ENCODE data around the gene IL2RA. TPM values are rescaled to one million over a fixed set of nuclear protein-coding genes. Genes with fewer than 3 reads are reported as not detected.
A peak's percentile ranks its signal among the peaks of the same experiment; 100 is the strongest.
"Not testable (repeated sequence)": the region's sequence is repeated elsewhere in the genome, so short reads cannot be mapped to it uniquely, and the experiment has no call there.

The IL2RA gene
- total RNA-seq, 1 experiment from 2014 or later: not detected

DNA sequence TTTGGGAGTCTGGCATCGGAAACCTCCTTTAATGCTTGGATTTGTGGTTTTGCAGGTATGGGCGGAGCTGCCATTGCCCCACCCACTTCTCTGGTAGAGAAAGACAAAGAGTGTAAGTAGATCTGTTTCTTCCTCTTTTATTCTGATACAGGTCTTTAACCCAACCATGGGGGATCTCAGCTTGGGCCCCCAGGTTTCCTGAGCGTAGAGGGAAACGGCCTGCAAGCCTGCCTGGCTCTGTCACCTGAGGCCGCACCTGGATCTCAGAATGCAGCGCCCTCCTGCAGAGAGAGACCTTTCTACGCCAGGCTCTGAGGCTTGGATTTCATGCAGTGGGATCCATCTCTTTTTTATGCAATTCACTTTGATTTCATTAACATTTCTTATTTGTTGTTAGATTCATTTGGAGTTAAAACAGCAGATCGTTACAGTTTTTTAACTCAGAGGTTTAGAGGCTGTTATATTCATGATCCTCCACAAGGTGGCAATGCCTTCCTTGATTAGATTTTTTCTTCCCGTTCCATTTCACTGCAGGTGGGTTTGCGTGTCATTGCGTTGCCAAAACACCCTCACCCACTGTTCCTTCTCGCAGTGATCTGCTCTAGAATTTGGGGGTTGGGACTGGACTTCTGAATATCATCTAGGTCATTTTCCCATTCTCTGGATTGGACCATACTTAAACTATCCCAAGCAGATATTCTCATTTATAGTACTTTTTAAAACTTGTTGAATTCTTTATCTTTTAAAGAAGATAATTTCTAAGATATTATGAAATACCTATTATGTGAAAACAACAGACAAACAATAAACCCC is 46.7 kb upstream of the IL2RA start:
- peaks cover 14% of the 10 kb centered on the region for H3K4me1 Mint-ChIP-seq (ENCODE audit: low read depth, unreplicated experiment)
- intact Hi-C loops (cut with micrococcal nuclease; ENCODE audit: unreplicated experiment): loop anchor here (1.0 to 5.0 kb wide), 4 partner anchors 42 to 297 kb away; partner anchors contain the start of gene PFKFB3
- CTCF ChIA-PET: interaction anchor here (0.6 to 1.0 kb wide), 3 partner anchors 34 to 293 kb away, joined by 3 to 5 read pairs (median 3); partner anchors contain the start of gene PFKFB3
- no peaks in the 10 kb centered on the region for H3K9me3 Mint-ChIP-seq (ENCODE audit: low read depth, unreplicated experiment)
- H3K27ac Mint-ChIP-seq (ENCODE audit: unreplicated experiment): peak overlapping the region; percentile 60
- peaks cover 55% of the 10 kb centered on the region for H3K36me3 Mint-ChIP-seq (ENCODE audit: insufficient read depth, unreplicated experiment)
- peak; percentile 27 for DNase-seq
- no peaks in the 10 kb centered on the region for H3K27me3 Mint-ChIP-seq (ENCODE audit: unreplicated experiment)
- TF ChIP-seq, protein P1, sequence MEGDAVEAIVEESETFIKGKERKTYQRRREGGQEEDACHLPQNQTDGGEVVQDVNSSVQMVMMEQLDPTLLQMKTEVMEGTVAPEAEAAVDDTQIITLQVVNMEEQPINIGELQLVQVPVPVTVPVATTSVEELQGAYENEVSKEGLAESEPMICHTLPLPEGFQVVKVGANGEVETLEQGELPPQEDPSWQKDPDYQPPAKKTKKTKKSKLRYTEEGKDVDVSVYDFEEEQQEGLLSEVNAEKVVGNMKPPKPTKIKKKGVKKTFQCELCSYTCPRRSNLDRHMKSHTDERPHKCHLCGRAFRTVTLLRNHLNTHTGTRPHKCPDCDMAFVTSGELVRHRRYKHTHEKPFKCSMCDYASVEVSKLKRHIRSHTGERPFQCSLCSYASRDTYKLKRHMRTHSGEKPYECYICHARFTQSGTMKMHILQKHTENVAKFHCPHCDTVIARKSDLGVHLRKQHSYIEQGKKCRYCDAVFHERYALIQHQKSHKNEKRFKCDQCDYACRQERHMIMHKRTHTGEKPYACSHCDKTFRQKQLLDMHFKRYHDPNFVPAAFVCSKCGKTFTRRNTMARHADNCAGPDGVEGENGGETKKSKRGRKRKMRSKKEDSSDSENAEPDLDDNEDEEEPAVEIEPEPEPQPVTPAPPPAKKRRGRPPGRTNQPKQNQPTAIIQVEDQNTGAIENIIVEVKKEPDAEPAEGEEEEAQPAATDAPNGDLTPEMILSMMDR (IDR thresholded peaks at IDR 0.05; ENCODE audit: unreplicated experiment): peak; percentile 42
- BruUV-seq (replicated peaks): no TSS peak
- H3K4me3 Mint-ChIP-seq (ENCODE audit: low read depth, unreplicated experiment): no peak overlapping the region

- Mint-ChIP-seq H3K27ac (ENCODE audit: unreplicated experiment) (no peak overlapping the region), H3K36me3 (ENCODE audit: insufficient read depth, unreplicated experiment) (peaks cover 53% of the 10 kb centered on the region), H3K27me3 (ENCODE audit: unreplicated experiment) (no peaks in the 10 kb centered on the region), H3K4me1 (ENCODE audit: low read depth, unreplicated experiment) (peaks cover 14% of the 10 kb centered on the region), H3K4me3 (ENCODE audit: low read depth, unreplicated experiment) (no peak overlapping the region), H3K9me3 (ENCODE audit: low read depth, unreplicated experiment) (no peaks in the 10 kb centered on the region)
- intact Hi-C loops (cut with micrococcal nuclease; ENCODE audit: unreplicated experiment): loop anchor here (5.0 kb wide), 1 partner anchor 94 kb away; the partner anchor contains the start of gene PFKFB3
- CTCF ChIA-PET: interaction anchor here (0.6 to 1.0 kb wide), 3 partner anchors 34 to 294 kb away, joined by 3 to 5 read pairs (median 3); partner anchors contain the start of gene PFKFB3
- no peak for DNase-seq
- TF ChIP-seq, protein P1 (IDR thresholded peaks at IDR 0.05; ENCODE audit: unreplicated experiment): no peak
- BruUV-seq (replicated peaks): no TSS peak
Observed at GRCh38 chr10:6108072-6108471, 45.9 kb upstream of the IL2RA start.

GRCh38 chr10:6107616-6108015 is 45.4 kb upstream of the IL2RA start:
- not testable (repeated sequence) for H3K9me3 Mint-ChIP-seq (ENCODE audit: low read depth, unreplicated experiment); BruUV-seq (replicated peaks); DNase-seq; H3K27ac Mint-ChIP-seq (ENCODE audit: unreplicated experiment); H3K4me3 Mint-ChIP-seq (ENCODE audit: low read depth, unreplicated experiment); H3K27me3 Mint-ChIP-seq (ENCODE audit: unreplicated experiment)
- intact Hi-C loops (cut with micrococcal nuclease; ENCODE audit: unreplicated experiment): loop anchor here (5.0 kb wide), 1 partner anchor 95 kb away; the partner anchor contains the start of gene PFKFB3
- Mint-ChIP-seq H3K4me1 (ENCODE audit: low read depth, unreplicated experiment) (peaks cover 14% of the 10 kb centered on the region), H3K36me3 (ENCODE audit: insufficient read depth, unreplicated experiment) (peaks cover 52% of the 10 kb centered on the region)
- CTCF ChIA-PET: interaction anchor here (0.7 kb wide), 1 partner anchor 30 kb away, joined by 6 read pairs; no protein-coding TSS in a partner anchor

- intact Hi-C loops (cut with micrococcal nuclease; ENCODE audit: unreplicated experiment): no loop called here
- H3K36me3 Mint-ChIP-seq (ENCODE audit: insufficient read depth, unreplicated experiment): peaks cover 39% of the 10 kb centered on the region
- BruUV-seq (replicated peaks): no TSS peak
- TF ChIP-seq, protein P1 (IDR thresholded peaks at IDR 0.05; ENCODE audit: unreplicated experiment): no peak
- H3K27me3 Mint-ChIP-seq (ENCODE audit: unreplicated experiment): no peaks in the 10 kb centered on the region
- CTCF ChIA-PET: no interaction called here
- H3K4me3 Mint-ChIP-seq (ENCODE audit: low read depth, unreplicated experiment): no peak overlapping the region
- DNase-seq: no peak
- no peak overlapping the region for H3K27ac Mint-ChIP-seq (ENCODE audit: unreplicated experiment)
- H3K9me3 Mint-ChIP-seq (ENCODE audit: low read depth, unreplicated experiment): no peaks in the 10 kb centered on the region
- peaks cover 7% of the 10 kb centered on the region for H3K4me1 Mint-ChIP-seq (ENCODE audit: low read depth, unreplicated experiment)
Observed at GRCh38 chr10:6103591-6103990, 41.4 kb upstream of the IL2RA start.
